ENCODE data around the gene CFAP77.
A peak's percentile ranks its signal among the peaks of the same experiment; 100 is the strongest.

The CFAP77 gene

DNA sequence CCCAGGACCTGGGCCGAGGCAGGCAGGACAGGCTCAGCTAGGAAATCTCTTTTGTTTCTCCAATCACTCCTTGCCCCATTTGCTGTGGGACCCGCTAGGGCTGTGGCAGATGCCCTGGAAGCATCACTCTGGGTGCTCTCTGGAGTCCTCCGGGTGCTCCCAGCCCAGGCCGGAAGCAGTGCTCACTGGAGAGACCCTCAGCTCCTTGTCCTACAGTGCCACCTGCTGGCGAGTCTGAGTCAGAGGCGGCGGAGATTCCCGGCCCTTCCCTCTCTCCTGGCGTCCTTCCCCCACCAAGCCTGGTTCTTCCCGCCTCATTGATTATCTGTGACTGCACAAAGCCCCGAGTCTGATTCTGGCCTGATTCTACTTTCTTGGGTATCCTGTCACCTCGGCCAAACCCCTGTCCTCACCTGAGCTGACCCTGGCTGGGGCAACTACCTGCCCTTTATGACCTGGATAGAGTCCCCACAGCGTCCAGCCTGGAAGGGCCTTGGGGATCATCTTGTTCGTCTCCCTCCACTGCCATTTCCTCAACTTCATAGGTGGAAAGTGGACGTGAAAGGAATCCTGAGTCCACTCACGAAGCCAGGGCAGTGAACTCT is 165.1 kb downstream of the CFAP77 start:
- Histone ChIP-seq H3K36me3 (ENCODE audit: control insufficient read depth, insufficient read depth, low read length) (no peaks in the 10 kb centered on the region), H3K27me3 (replicated peaks; ENCODE audit: control insufficient read depth, insufficient read depth, low read length) (no peaks in the 10 kb centered on the region; the same call in 1 of the 2 replicates), H3K4me3 (replicated peaks; ENCODE audit: low read depth, low read length) (no peak overlapping the region)
- TF ChIP-seq, protein P1, sequence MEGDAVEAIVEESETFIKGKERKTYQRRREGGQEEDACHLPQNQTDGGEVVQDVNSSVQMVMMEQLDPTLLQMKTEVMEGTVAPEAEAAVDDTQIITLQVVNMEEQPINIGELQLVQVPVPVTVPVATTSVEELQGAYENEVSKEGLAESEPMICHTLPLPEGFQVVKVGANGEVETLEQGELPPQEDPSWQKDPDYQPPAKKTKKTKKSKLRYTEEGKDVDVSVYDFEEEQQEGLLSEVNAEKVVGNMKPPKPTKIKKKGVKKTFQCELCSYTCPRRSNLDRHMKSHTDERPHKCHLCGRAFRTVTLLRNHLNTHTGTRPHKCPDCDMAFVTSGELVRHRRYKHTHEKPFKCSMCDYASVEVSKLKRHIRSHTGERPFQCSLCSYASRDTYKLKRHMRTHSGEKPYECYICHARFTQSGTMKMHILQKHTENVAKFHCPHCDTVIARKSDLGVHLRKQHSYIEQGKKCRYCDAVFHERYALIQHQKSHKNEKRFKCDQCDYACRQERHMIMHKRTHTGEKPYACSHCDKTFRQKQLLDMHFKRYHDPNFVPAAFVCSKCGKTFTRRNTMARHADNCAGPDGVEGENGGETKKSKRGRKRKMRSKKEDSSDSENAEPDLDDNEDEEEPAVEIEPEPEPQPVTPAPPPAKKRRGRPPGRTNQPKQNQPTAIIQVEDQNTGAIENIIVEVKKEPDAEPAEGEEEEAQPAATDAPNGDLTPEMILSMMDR (IDR thresholded peaks at IDR 0.05; ENCODE audit: insufficient read depth, low read length, poor library complexity, severe bottlenecking) = peak; percentile 76
- DNase-seq (ENCODE audit: extremely low read depth, insufficient read length) = no peak

DNA sequence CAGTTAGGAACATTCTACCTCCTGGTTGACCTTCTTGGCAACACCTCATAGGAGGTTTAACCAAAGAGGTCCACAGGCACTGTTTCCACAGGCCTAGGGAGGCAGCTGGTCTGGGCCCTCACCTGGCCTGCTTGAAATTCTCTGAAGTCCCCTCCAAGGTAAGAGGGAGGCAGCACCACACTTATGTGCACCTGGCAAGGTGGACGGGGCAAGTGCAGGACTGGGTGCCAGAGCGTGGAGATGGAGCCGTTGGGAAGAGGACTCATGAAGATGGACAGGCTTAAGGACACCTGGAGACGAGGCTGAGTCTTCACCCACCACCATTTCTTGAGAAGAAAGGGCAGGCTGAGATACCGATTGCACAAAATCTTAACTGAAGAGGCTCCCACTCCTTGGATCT is 165.8 kb downstream of the CFAP77 start:
- no peak for DNase-seq (ENCODE audit: extremely low read depth, insufficient read length)
- H3K36me3 ChIP-seq (ENCODE audit: control insufficient read depth, insufficient read depth, low read length) = no peaks in the 10 kb centered on the region
- TF ChIP-seq, protein P1 (IDR thresholded peaks at IDR 0.05; ENCODE audit: insufficient read depth, low read length, poor library complexity, severe bottlenecking) = no peak
- no peaks in the 10 kb centered on the region; the same call in 1 of the 2 replicates for H3K27me3 ChIP-seq (replicated peaks; ENCODE audit: control insufficient read depth, insufficient read depth, low read length)
- no peak overlapping the region for H3K4me3 ChIP-seq (replicated peaks; ENCODE audit: low read depth, low read length)

DNA sequence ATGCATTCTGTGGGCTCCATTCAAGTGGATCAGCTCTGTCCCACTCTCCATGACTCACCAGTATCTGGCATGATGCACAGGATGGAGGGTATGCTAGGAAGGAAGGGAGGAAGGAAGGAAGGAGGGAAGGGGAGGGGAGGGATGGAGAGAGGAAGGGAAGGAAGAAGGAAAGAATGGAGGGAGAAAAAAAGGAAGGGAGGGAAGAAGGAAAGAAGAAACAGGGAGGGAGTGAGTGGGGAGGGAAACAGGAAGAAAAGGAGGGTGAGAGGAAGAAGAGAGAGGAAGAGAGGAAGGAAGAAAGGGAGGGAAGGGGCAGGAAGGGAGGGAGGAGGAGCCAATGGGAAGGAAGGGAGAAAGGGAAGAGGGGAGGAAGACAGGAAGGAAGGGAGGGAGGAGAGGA is 167.1 kb downstream of the CFAP77 start:
- no peaks in the 10 kb centered on the region; the same call in 1 of the 2 replicates for H3K27me3 ChIP-seq (replicated peaks; ENCODE audit: control insufficient read depth, insufficient read depth, low read length)
- H3K36me3 ChIP-seq (ENCODE audit: control insufficient read depth, insufficient read depth, low read length) = no peaks in the 10 kb centered on the region
- TF ChIP-seq, protein P1 (IDR thresholded peaks at IDR 0.05; ENCODE audit: insufficient read depth, low read length, poor library complexity, severe bottlenecking) = no peak
- H3K4me3 ChIP-seq (replicated peaks; ENCODE audit: low read depth, low read length) = no peak overlapping the region
- no peak for DNase-seq (ENCODE audit: extremely low read depth, insufficient read length)

DNA sequence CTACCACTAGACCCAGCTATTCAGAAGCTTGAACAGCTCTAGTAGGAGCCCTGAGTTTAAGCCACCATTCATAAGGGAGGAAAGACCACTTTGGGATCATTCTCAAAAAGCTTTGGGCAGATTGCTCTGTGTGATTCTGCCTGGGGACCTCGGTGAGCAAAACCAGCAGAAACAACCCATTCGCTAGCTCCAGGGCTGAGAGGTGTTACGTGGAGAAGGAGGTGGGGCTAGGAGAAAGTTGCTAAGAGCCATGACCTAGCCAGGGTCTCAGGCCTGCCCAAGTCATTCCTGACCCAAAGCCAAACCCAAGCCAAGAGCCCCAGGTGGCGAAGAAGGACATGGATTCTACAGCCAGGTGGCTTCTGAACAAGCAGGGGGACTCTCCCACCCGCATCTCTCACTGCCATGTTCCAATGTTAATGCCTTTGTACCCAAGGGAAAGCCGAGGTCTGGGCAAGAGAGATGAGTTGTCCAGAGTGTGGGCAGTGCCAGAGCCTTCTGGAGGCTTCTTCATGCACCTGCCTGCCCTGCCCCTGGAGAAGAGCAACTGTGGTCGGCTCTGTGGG is 168.4 kb downstream of the CFAP77 start:
- H3K4me3 ChIP-seq (replicated peaks; ENCODE audit: low read depth, low read length) = no peak overlapping the region
- peaks cover 3% of the 10 kb centered on the region; the same call in 1 of the 2 replicates for H3K27me3 ChIP-seq (replicated peaks; ENCODE audit: control insufficient read depth, insufficient read depth, low read length)
- H3K36me3 ChIP-seq (ENCODE audit: control insufficient read depth, insufficient read depth, low read length) = no peaks in the 10 kb centered on the region
- TF ChIP-seq, protein P1 (IDR thresholded peaks at IDR 0.05; ENCODE audit: insufficient read depth, low read length, poor library complexity, severe bottlenecking) = no peak
- DNase-seq (ENCODE audit: extremely low read depth, insufficient read length) = no peak

DNA sequence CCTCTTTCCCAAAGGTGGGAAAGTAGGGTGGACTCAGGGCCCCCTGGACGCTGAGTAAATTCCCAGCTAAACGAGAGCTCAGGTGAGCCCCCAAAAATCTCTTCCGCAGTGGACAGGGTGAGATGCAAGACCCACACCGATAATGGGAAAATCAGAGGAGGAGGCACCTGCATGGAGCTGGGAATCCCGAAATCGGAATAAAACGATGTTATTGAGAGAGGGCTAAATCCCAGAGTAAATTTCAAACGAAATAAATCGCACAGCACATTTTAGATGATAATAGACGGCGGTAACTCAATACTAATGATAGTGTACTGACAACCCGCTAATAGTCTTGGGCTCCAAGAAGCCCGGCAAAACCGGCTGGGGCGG is 169.4 kb downstream of the CFAP77 start:
- no peak overlapping the region for H3K4me3 ChIP-seq (replicated peaks; ENCODE audit: low read depth, low read length)
- H3K27me3 ChIP-seq (replicated peaks; ENCODE audit: control insufficient read depth, insufficient read depth, low read length) = peaks cover 3% of the 10 kb centered on the region; the same call in 1 of the 2 replicates
- no peaks in the 10 kb centered on the region for H3K36me3 ChIP-seq (ENCODE audit: control insufficient read depth, insufficient read depth, low read length)
- TF ChIP-seq, protein P1 (IDR thresholded peaks at IDR 0.05; ENCODE audit: insufficient read depth, low read length, poor library complexity, severe bottlenecking) = no peak
- no peak for DNase-seq (ENCODE audit: extremely low read depth, insufficient read length)

Measured in GM06990 (cell line).